Osteoblast (primary cell): Measurements from ENCODE around the gene NMT2. TPM values are rescaled to one million over a fixed set of nuclear protein-coding genes. Genes with fewer than 3 reads are reported as not detected.

ENCODE experiments used
- DNase-seq: peaks from one replicate; pipeline ENCODE4 v3.0.0; 2011; ENCODE audit warnings: low spot score, mixed read lengths; ENCODE audit not compliant: insufficient read length; ENCODE audit errors: missing footprints
- H2AFZ ChIP-seq: 2 replicates; pipeline ENCODE4 v1.6.0; 2011; ENCODE audit warnings: mild to moderate bottlenecking, low read length
- H3K27ac ChIP-seq: 2 replicates; pipeline ENCODE4 v1.5.1; 2011; ENCODE audit warnings: mild to moderate bottlenecking, low read depth, low read length, moderate library complexity
- H3K27me3 ChIP-seq: 2 replicates; pipeline ENCODE4 v1.6.0; 2012; ENCODE audit warnings: mild to moderate bottlenecking, control low read depth, inconsistent platforms, low read length, moderate library complexity; ENCODE audit not compliant: insufficient read depth
- H3K36me3 ChIP-seq: 2 replicates; pipeline ENCODE4 v1.5.1; 2011; ENCODE audit warnings: mild to moderate bottlenecking, low read length, control low read depth, moderate library complexity; ENCODE audit not compliant: insufficient read depth
- H3K4me1 ChIP-seq: 2 replicates; pipeline ENCODE4 v1.5.1; 2011; ENCODE audit warnings: mild to moderate bottlenecking, low read length, control low read depth, moderate library complexity; ENCODE audit not compliant: insufficient read depth
- H3K4me2 ChIP-seq: 2 replicates; pipeline ENCODE4 v1.6.0; 2011; ENCODE audit warnings: mild to moderate bottlenecking, low read length; ENCODE audit not compliant: insufficient read depth
- H3K4me3 ChIP-seq: fragments of 200-600 bp; sonication (generic); 3 replicates; pipeline ENCODE4 v1.5.1; 2012; ENCODE audit warnings: mild to moderate bottlenecking, low read length, inconsistent platforms; ENCODE audit not compliant: insufficient read depth
- H3K79me2 ChIP-seq: 2 replicates; pipeline ENCODE4 v1.6.0; 2012; ENCODE audit warnings: mild to moderate bottlenecking, low read length, control low read depth, inconsistent platforms; ENCODE audit not compliant: insufficient read depth
- H3K9me3 ChIP-seq: 2 replicates; pipeline ENCODE4 v1.5.1; 2011; ENCODE audit warnings: low read depth, low read length, control low read depth
- H4K20me1 ChIP-seq: 2 replicates; pipeline ENCODE4 v1.6.0; 2012; ENCODE audit warnings: mild to moderate bottlenecking, low read length, control low read depth; ENCODE audit not compliant: insufficient read depth
- total RNA-seq: library from RNA; depleted of rRNA; stranded (reverse); fragments of >200 nt; gene quantifications from 2 replicates; pipeline ENCODE4 v1.2.3, GENCODE V29; 2012
- TF ChIP-seq, protein P1 (sequence below): IDR thresholded peaks from 2 replicates; pipeline ENCODE4 v1.5.1; 2011; ENCODE audit warnings: mild to moderate bottlenecking, low read depth, low read length, moderate library complexity; ENCODE audit errors: extremely low read depth

Gene NMT2
- total RNA-seq, 1 donor = 43.8 TPM

DNA sequence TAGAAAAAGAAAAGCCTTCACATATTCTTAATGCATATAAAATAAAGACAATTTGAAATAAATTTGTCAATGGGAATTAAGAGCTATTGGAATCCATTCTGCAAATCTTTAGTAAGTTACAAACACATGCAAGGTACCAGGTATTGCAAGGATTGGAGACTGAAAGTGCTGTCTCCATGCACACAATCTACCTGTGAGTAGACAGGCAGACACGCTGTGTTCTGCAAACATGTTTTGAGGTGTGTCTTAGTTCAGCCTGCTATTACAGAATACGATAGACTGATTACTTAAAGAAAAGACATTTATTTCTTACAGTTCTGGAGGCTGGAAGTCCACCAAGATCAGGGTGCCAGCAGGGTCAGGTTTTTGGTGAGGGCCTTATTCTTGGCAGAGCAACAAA, 10.0 kb downstream of the NMT2 start:
- DNase-seq = no peak
- TF ChIP-seq, protein P1, sequence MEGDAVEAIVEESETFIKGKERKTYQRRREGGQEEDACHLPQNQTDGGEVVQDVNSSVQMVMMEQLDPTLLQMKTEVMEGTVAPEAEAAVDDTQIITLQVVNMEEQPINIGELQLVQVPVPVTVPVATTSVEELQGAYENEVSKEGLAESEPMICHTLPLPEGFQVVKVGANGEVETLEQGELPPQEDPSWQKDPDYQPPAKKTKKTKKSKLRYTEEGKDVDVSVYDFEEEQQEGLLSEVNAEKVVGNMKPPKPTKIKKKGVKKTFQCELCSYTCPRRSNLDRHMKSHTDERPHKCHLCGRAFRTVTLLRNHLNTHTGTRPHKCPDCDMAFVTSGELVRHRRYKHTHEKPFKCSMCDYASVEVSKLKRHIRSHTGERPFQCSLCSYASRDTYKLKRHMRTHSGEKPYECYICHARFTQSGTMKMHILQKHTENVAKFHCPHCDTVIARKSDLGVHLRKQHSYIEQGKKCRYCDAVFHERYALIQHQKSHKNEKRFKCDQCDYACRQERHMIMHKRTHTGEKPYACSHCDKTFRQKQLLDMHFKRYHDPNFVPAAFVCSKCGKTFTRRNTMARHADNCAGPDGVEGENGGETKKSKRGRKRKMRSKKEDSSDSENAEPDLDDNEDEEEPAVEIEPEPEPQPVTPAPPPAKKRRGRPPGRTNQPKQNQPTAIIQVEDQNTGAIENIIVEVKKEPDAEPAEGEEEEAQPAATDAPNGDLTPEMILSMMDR = no peak
- H3K4me1 ChIP-seq = peaks cover 5% of the 10 kb centered on the region
- no peak overlapping the region for H3K4me3 ChIP-seq
- H3K27me3 ChIP-seq = no peaks in the 10 kb centered on the region
- H3K27ac ChIP-seq = no peak overlapping the region
- H4K20me1 ChIP-seq = peaks cover 40% of the 10 kb centered on the region
- H3K9me3 ChIP-seq = no peaks in the 10 kb centered on the region
- H3K36me3 ChIP-seq = peaks cover 8% of the 10 kb centered on the region
- H3K79me2 ChIP-seq = peaks cover 94% of the 10 kb centered on the region
- no peak overlapping the region for H2AFZ ChIP-seq
- no peak overlapping the region for H3K4me2 ChIP-seq

DNA sequence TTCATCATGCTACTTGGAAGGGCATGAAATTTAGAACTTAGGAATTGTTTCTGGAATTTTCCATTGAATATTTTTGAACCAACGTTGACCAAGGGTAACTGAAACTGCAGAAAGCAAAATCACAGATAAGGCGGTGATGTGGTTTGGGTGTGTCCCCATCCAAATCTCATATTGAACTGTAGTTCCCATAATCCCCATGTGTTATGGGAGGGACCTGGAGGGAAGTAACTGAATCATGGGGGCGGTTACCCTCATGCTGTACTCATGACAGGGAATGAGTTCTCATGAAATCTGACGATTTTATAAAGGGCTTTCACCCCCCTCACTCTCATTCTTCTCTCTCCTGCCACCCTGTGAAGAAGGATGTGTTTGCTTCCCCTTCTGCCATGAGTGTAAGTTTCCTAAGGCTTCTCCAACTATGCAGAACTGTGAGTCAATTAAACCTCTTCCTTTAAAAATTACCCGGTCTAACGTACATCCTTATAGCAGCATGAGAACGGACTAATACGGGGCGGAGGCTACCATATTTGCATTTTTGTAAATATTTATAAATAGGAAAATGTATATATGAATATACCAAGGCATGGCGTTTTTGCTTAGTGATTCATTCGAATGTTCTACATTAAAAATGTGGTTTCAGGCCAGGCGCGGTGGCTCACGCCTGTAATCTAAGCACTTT, 12.4 kb downstream of the NMT2 start:
- no peak overlapping the region for H3K4me2 ChIP-seq
- no peaks in the 10 kb centered on the region for H3K4me1 ChIP-seq
- no peak overlapping the region for H3K27ac ChIP-seq
- TF ChIP-seq, protein P1 = no peak
- H3K4me3 ChIP-seq = no peak overlapping the region
- H3K27me3 ChIP-seq = no peaks in the 10 kb centered on the region
- no peak overlapping the region for H2AFZ ChIP-seq
- DNase-seq = no peak
- peaks cover 8% of the 10 kb centered on the region for H3K36me3 ChIP-seq
- H3K79me2 ChIP-seq = peaks cover 95% of the 10 kb centered on the region
- peaks cover 34% of the 10 kb centered on the region for H4K20me1 ChIP-seq
- no peaks in the 10 kb centered on the region for H3K9me3 ChIP-seq

DNA sequence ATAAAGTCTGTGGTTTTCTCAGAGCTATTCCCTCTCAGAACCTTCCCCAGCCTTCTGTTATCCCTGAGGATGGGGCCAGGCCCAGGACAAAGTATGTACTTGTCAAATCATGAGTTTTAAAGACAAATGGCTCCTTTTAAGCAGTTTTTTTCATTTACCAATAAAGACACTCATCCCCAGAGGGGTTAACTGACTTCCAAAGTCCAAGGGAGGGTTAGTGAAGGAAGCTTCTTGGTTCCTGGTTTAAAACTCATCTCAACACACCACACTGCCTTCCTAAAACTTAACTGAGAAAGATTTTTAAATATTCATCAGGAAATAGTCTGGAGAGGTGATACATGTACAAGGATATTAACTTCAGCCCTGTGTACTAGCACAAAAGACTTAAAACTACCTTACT, 15.9 kb downstream of the NMT2 start:
- H2AFZ ChIP-seq = no peak overlapping the region
- no peak for DNase-seq
- no peaks in the 10 kb centered on the region for H3K27me3 ChIP-seq
- H3K79me2 ChIP-seq = peaks cover 97% of the 10 kb centered on the region
- H4K20me1 ChIP-seq = peaks cover 23% of the 10 kb centered on the region
- no peaks in the 10 kb centered on the region for H3K9me3 ChIP-seq
- no peak overlapping the region for H3K4me3 ChIP-seq
- no peak overlapping the region for H3K27ac ChIP-seq
- peaks cover 6% of the 10 kb centered on the region for H3K36me3 ChIP-seq
- no peaks in the 10 kb centered on the region for H3K4me1 ChIP-seq
- no peak overlapping the region for H3K4me2 ChIP-seq
- TF ChIP-seq, protein P1 = no peak

DNA sequence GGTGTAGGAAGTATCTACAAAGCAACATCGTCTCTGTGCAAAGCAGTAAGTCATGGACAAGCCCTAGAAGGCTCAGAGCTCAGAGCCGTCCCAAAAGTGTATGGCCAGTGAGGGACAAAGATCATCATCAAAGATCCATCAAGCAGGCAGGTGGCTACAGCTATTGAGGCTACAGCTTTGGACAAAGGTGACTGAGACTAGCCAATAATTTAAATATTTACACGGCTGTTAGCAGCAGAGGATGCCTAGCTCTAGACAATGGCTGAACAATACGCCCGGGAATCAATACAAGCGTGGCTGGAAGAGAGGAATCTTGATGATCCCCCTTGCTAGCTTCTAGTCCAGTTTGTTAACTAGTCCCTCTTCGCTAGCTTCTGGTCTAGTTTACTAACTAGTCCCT, 17.9 kb downstream of the NMT2 start:
- peaks cover 2% of the 10 kb centered on the region for H3K36me3 ChIP-seq
- no peak for DNase-seq
- peaks cover 23% of the 10 kb centered on the region for H4K20me1 ChIP-seq
- no peaks in the 10 kb centered on the region for H3K9me3 ChIP-seq
- peaks cover 96% of the 10 kb centered on the region for H3K79me2 ChIP-seq
- no peak overlapping the region for H2AFZ ChIP-seq
- no peaks in the 10 kb centered on the region for H3K27me3 ChIP-seq
- H3K27ac ChIP-seq = no peak overlapping the region
- TF ChIP-seq, protein P1 = no peak
- H3K4me3 ChIP-seq = no peak overlapping the region
- H3K4me2 ChIP-seq = no peak overlapping the region
- H3K4me1 ChIP-seq = no peaks in the 10 kb centered on the region
